ENCODE measurements around the gene PIK3C3. TPM values are rescaled to one million over a fixed set of nuclear protein-coding genes. Genes with fewer than 3 reads are reported as not detected.

Gene PIK3C3
- total RNA-seq, 6 donors from 2014 or later: 26.5 to 78.6 (median 44.9) TPM

GRCh38 chr18:42068030-42068429 lies 113.0 kb downstream of the PIK3C3 start:
- Histone ChIP-seq H3K9me3 (no peaks in the 10 kb centered on the region), H3K4me1 (no peaks in the 10 kb centered on the region), H3K27ac (no peak overlapping the region), H3K4me3 (no peak overlapping the region), H3K27me3 (no peaks in the 10 kb centered on the region), H3K36me3 (peaks cover 0 to 56% (median 14%) of the 10 kb centered on the region in 4 donors)
- WGBS, 2 donors: 88 to 94% methylated on average over 3 of the region's 3 CpGs
- TF ChIP-seq EP300 (IDR thresholded peaks at IDR 0.05): no peak
- ATAC-seq (ENCODE audit: low FRiP score in 2 of 2) (no peak), DNase-seq (no peak)

GRCh38 chr18:42069036-42069435 lies 114.0 kb downstream of the PIK3C3 start:
- Histone ChIP-seq H3K36me3 (peaks cover 0 to 65% (median 14%) of the 10 kb centered on the region in 4 donors), H3K27ac (no peak overlapping the region)

DNA sequence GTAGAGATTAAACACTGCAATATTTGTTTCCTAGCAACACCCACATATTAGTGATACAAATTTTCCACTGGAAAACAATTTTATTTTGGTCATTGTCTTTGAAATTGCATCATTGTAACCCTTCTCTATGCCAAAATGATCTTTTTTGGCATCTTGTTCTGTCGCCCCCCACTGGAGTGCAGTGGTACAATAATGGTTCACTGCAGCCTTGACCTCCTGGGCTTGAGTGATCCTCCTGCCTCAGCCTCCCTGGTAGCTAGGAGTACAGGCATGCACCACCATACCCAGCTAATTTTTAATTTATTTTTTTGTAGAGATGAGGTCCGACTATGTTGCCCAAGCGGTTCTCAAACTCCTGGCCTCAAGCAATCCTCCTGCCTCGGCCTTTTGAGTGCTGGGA lies 117.4 kb downstream of the PIK3C3 start:
- Histone ChIP-seq H3K4me1 (no peaks in the 10 kb centered on the region), H3K27me3 (no peaks in the 10 kb centered on the region), H3K27ac (no peak overlapping the region), H3K9me3 (no peaks in the 10 kb centered on the region), H3K36me3 (peaks cover 0 to 60% (median 12%) of the 10 kb centered on the region in 4 donors), H3K4me3 (no peak overlapping the region)
- ATAC-seq (ENCODE audit: low FRiP score in 2 of 2) (no peak), DNase-seq (no peak)
- WGBS, 2 donors: 88 to 97% methylated on average over 4 of the region's 4 CpGs
- TF ChIP-seq POLR2AphosphoS5 (IDR thresholded peaks at IDR 0.05): no peak

More at GRCh38 chr18:42069036-42069435, 114.0 kb downstream of the PIK3C3 start:
- H3K4me1 ChIP-seq: no peaks in the 10 kb centered on the region
- no peaks in the 10 kb centered on the region for H3K9me3 ChIP-seq
- ATAC-seq (ENCODE audit: low FRiP score in 2 of 2): no peak
- no peaks in the 10 kb centered on the region for H3K27me3 ChIP-seq
- no peak overlapping the region for H3K4me3 ChIP-seq
- no peak for DNase-seq
- no peak for TF ChIP-seq POLR2AphosphoS5 (IDR thresholded peaks at IDR 0.05)
- no peak for TF ChIP-seq CTCF (IDR thresholded peaks at IDR 0.05)
- no peak for TF ChIP-seq POLR2A (IDR thresholded peaks at IDR 0.05)
- no peak for TF ChIP-seq EP300 (IDR thresholded peaks at IDR 0.05)

DNA sequence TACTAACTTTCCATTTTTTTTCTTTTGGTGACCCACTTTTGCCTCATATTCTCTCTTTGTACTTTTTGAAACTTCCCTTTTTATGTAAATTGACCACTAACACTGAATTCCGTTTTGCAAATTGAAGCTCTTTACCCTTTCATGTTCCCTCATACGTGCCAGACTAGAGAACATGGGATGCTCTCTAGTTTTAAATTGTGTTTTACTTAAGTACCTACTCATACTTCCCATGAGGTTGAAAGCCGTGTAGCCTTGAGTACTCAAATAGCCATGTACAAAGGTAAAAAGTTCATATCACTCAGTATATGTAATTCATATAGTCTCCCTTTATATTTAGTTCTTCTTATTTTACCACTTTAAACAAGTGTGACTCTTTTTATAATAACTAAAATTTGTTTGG lies 119.7 kb downstream of the PIK3C3 start:
- TF ChIP-seq POLR2AphosphoS5 (IDR thresholded peaks at IDR 0.05): no peak
- no peak for TF ChIP-seq EP300 (IDR thresholded peaks at IDR 0.05)
- TF ChIP-seq CTCF (IDR thresholded peaks at IDR 0.05): no peak
- TF ChIP-seq POLR2A (IDR thresholded peaks at IDR 0.05): no peak

DNA sequence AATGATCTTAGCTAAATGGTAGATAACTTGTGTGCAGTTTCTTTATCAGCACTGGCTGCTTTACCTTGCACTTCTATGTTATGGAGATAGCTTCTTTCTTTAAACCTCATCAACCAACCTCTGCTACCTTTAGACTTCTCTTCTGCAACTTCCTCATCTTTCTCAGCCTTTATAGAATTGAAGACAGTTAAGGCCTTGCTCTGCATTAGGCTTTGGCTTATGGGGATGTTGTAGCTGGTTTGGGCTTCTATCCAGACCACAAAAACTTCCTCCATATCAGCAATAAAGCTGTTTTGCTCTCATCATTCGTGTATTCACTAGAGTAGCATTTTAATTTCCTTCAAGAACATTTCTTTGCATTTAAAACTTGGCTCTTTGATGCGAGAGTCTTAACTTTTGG lies 123.7 kb downstream of the PIK3C3 start:
- Histone ChIP-seq H3K4me3 (no peak overlapping the region), H3K4me1 (no peaks in the 10 kb centered on the region), H3K9me3 (no peaks in the 10 kb centered on the region), H3K27ac (no peak overlapping the region), H3K27me3 (no peaks in the 10 kb centered on the region), H3K36me3 (peaks cover 0 to 76% (median 13%) of the 10 kb centered on the region in 4 donors)
- TF ChIP-seq POLR2AphosphoS5 (IDR thresholded peaks at IDR 0.05): no peak
- no peak for TF ChIP-seq EP300 (IDR thresholded peaks at IDR 0.05)
- no peak for TF ChIP-seq POLR2A (IDR thresholded peaks at IDR 0.05)
- TF ChIP-seq CTCF (IDR thresholded peaks at IDR 0.05): no peak
- DNase-seq: no peak
- WGBS, 2 donors: 73 to 77% methylated on average over 2 of the region's 2 CpGs
- ATAC-seq (ENCODE audit: low FRiP score in 2 of 2): no peak

More for the DNA sequence above, 119.7 kb downstream of the PIK3C3 start:
- no peaks in the 10 kb centered on the region for H3K27me3 ChIP-seq
- no peaks in the 10 kb centered on the region for H3K4me1 ChIP-seq
- ATAC-seq (ENCODE audit: low FRiP score in 2 of 2) (no peak), DNase-seq (no peak)
- 88 to 92% methylated on average over 3 of the region's 3 CpGs for WGBS, 2 donors
- H3K4me3 ChIP-seq: no peak overlapping the region
- no peak overlapping the region for H3K27ac ChIP-seq
- H3K9me3 ChIP-seq: no peaks in the 10 kb centered on the region
- H3K36me3 ChIP-seq: peaks cover 0 to 58% (median 11%) of the 10 kb centered on the region in 4 donors

- Histone ChIP-seq H3K4me1 (no peaks in the 10 kb centered on the region), H3K27ac (no peak overlapping the region), H3K9me3 (no peaks in the 10 kb centered on the region), H3K27me3 (no peaks in the 10 kb centered on the region), H3K4me3 (no peak overlapping the region), H3K36me3 (peaks cover 0 to 65% (median 13%) of the 10 kb centered on the region in 4 donors)
- DNase-seq: no peak
- ATAC-seq (ENCODE audit: low FRiP score in 2 of 2): no peak
- TF ChIP-seq POLR2A (IDR thresholded peaks at IDR 0.05): no peak
- TF ChIP-seq EP300 (IDR thresholded peaks at IDR 0.05): no peak
- no peak for TF ChIP-seq CTCF (IDR thresholded peaks at IDR 0.05)
- TF ChIP-seq POLR2AphosphoS5 (IDR thresholded peaks at IDR 0.05): no peak
- 73 to 81% methylated on average over 3 of the region's 3 CpGs for WGBS, 2 donors
Measured at GRCh38 chr18:42080340-42080739, 125.3 kb downstream of the PIK3C3 start.

All from upper lobe of left lung (tissue), 6 donors.